Stomach (tissue), 9 donors: ENCODE measurements around the gene FAM131A. TPM values are rescaled to one million over a fixed set of nuclear protein-coding genes. Genes with fewer than 3 reads are reported as not detected.

Experiments used
- DNase-seq, 2 donors: peaks; one replicate each; pipeline versions ENCODE4 v3.0.0 to v3.0.0-alpha.2; 2013 to 2019
- H3K27ac ChIP-seq, 5 donors: fragments of 200-600 bp in 4 of 5; sonication (generic) in 4 of 5; one replicate each; pipeline ENCODE4 v1.5.1; 2013 to 2019; ENCODE audit warnings: mild to moderate bottlenecking in 1 of 5, moderate library complexity in 1 of 5
- H3K27me3 ChIP-seq, 3 donors: fragments of 200-600 bp; sonication (generic); one replicate each; pipeline ENCODE4 v1.5.1; 2017 to 2019; ENCODE audit warnings: mixed run types in 1 of 3
- H3K36me3 ChIP-seq, 4 donors: fragments of 200-600 bp; sonication (generic); 1 replicate in 3 of 4; 2 replicates in 1 of 4; pipeline ENCODE4 v1.5.1; 2016 to 2019
- H3K4me1 ChIP-seq, 4 donors: fragments of 200-600 bp; sonication (generic); one replicate each; pipeline ENCODE4 v1.5.1; 2016 to 2019
- H3K4me3 ChIP-seq, 4 donors: fragments of 200-600 bp; sonication (generic) in 3 of 4; one replicate each; pipeline ENCODE4 v1.5.1; 2016 to 2019; ENCODE audit warnings: mild to moderate bottlenecking in 1 of 4
- H3K9me3 ChIP-seq, 4 donors: fragments of 200-600 bp; sonication (generic); one replicate each; pipeline ENCODE4 v1.5.1; 2016 to 2019
- CTCF ChIP-seq, 7 experiments: fragments of 450-650 bp in 4 of 7; fragments of 200-600 bp in 3 of 7; sonication (generic) in 3 of 7; IDR thresholded peaks; one replicate each; pipeline ENCODE4 v1.5.1; 2016 to 2019; ENCODE audit warnings: antibody characterized with exemption in 7 of 7, control low read depth in 2 of 7, mild to moderate bottlenecking in 1 of 7
- EP300 ChIP-seq: sonication (generic); formaldehyde crosslinking; IDR thresholded peaks from one replicate; pipeline ENCODE4 v1.6.1; 2017; ENCODE audit warnings: antibody characterized with exemption
- POLR2A ChIP-seq, 4 donors: fragments of 450-650 bp; IDR thresholded peaks; one replicate each; pipeline ENCODE4 v1.6.1; 2016; ENCODE audit warnings: antibody characterized with exemption in 4 of 4, control low read depth in 2 of 4, mild to moderate bottlenecking in 1 of 4, moderate library complexity in 1 of 4
- POLR2AphosphoS5 ChIP-seq, 3 donors: sonication (generic); formaldehyde crosslinking; IDR thresholded peaks; one replicate each; pipeline ENCODE4 v1.6.1; 2016; ENCODE audit warnings: antibody characterized with exemption in 3 of 3
- WGBS, 5 donors: extraction: QIAGEN DNeasy Blood & Tissue Kit in 3 of 5; methylation state at CpG; one replicate each; pipeline versions ENCODE4 v1.1.5 to v1.1.7; 2013 to 2018; 5-methylcytosine and 5-hydroxymethylcytosine counted together
- intact Hi-C: fragments of 100-400 bp; cut with DNase I; formaldehyde crosslinking; loops from one replicate; pipeline ENCODE4 v1.15.1; 2023; ENCODE audit warnings: low total_unique reads
- polyA plus RNA-seq, 3 donors: library from polyadenylated mRNA; stranded (reverse); fragments of 200-250 nt; gene quantifications; one replicate each; pipeline ENCODE4 v1.2.3, GENCODE V29; 2013
- total RNA-seq, 5 donors: library from RNA; depleted of rRNA; stranded (reverse); fragments of >200 nt; gene quantifications; one replicate each; pipeline versions ENCODE4 v1.1.0 to v1.2.3, GENCODE V29; 2014 to 2016
- donor health status: healthy with polysubstance abuse.
- donor health status: Bipolar disorder and iron deficiency.
- donor health status: healthy.

The FAM131A gene
- total and polyA plus RNA-seq, 8 donors = 1.8 to 73.2 (median 12.8) TPM

- TF ChIP-seq POLR2AphosphoS5 (IDR thresholded peaks at IDR 0.05) = no peak
- TF ChIP-seq EP300 = no peak
- TF ChIP-seq CTCF (IDR thresholded peaks at IDR 0.05) = no peak
- TF ChIP-seq POLR2A (IDR thresholded peaks at IDR 0.05) = no peak
- 62 to 72% (median 67%) methylated on average over 7 of the region's 7 CpGs for WGBS, 5 donors
- no peak for DNase-seq
- H3K9me3 ChIP-seq = no peaks in the 10 kb centered on the region
- H3K27ac ChIP-seq = no peak overlapping the region
- peaks cover 53 to 64% (median 60%) of the 10 kb centered on the region in 4 donors for H3K36me3 ChIP-seq
- no peaks in the 10 kb centered on the region for H3K27me3 ChIP-seq
- no peak overlapping the region for H3K4me3 ChIP-seq
- peaks cover 0 to 3% (median under 1%) of the 10 kb centered on the region in 4 donors for H3K4me1 ChIP-seq
- intact Hi-C loops = loop anchor here (10.0 kb wide), 1 partner anchor 46 kb away; no protein-coding TSS in a partner anchor
Measured at GRCh38 chr3:184308744-184309143, 28.7 kb upstream of the FAM131A start.

DNA sequence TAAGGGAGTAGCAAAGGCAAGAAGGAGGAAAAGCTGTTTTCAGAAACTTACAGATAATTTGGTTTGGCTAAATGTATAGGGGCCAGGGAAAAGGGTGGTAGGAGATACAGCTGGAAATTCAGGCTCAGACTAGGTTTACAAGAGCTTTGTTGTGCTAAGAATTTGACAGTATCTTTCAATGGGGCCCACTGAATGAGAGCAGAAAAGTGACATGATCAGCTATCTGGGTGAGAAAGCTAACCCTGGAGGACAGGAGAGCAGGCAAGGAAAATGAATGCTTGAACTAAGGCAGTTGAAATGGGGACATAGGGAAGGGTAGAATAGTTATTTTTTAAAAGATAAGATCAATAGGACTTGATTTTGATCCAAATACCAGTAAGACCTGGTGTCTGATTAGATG is 25.8 kb upstream of the FAM131A start:
- Histone ChIP-seq H3K4me3 (no peak overlapping the region), H3K36me3 (peaks cover 25 to 46% (median 32%) of the 10 kb centered on the region in 4 donors), H3K27ac (no peak overlapping the region), H3K9me3 (no peaks in the 10 kb centered on the region), H3K27me3 (no peaks in the 10 kb centered on the region), H3K4me1 (peaks cover 11 to 19% (median 14%) of the 10 kb centered on the region in 4 donors)
- DNase-seq = no peak
- intact Hi-C loops = no loop called here
- TF ChIP-seq POLR2AphosphoS5 (IDR thresholded peaks at IDR 0.05) (no peak), CTCF (IDR thresholded peaks at IDR 0.05) (no peak), EP300 (no peak), POLR2A (IDR thresholded peaks at IDR 0.05) (no peak)

GRCh38 chr3:184314363-184314699 is 23.1 kb upstream of the FAM131A start, which contains the start of gene EIF4G1:
Gene EIF4G1 (plus strand): TSS chr3:184314606. CDS start chr3:184315797, 1,191 bp downstream.
- Histone ChIP-seq H3K4me3 (peak within 1 kb of the TSS; percentile 61 to 79 (median 73)), H3K27ac (peak within 1 kb of the TSS; percentile 95 to 99 (median 98)), H3K36me3 (peaks cover 4 to 42% (median 23%) of the 10 kb centered on the region in 4 donors), H3K4me1 (peaks cover 35 to 46% (median 41%) of the 10 kb centered on the region in 4 donors), H3K27me3 (no peaks in the 10 kb centered on the region), H3K9me3 (no peaks in the 10 kb centered on the region)
- TF ChIP-seq POLR2A (IDR thresholded peaks at IDR 0.05) (no peak), POLR2AphosphoS5 (IDR thresholded peaks at IDR 0.05) (peak; percentile 80 to 93 (median 92))
- intact Hi-C loops = no loop called here
- DNase-seq = peak; percentile 96 to 98
- WGBS, 5 donors = 0 to 1% (median 0%) methylated on average over 16 to 40 of the region's 40 CpGs

DNA sequence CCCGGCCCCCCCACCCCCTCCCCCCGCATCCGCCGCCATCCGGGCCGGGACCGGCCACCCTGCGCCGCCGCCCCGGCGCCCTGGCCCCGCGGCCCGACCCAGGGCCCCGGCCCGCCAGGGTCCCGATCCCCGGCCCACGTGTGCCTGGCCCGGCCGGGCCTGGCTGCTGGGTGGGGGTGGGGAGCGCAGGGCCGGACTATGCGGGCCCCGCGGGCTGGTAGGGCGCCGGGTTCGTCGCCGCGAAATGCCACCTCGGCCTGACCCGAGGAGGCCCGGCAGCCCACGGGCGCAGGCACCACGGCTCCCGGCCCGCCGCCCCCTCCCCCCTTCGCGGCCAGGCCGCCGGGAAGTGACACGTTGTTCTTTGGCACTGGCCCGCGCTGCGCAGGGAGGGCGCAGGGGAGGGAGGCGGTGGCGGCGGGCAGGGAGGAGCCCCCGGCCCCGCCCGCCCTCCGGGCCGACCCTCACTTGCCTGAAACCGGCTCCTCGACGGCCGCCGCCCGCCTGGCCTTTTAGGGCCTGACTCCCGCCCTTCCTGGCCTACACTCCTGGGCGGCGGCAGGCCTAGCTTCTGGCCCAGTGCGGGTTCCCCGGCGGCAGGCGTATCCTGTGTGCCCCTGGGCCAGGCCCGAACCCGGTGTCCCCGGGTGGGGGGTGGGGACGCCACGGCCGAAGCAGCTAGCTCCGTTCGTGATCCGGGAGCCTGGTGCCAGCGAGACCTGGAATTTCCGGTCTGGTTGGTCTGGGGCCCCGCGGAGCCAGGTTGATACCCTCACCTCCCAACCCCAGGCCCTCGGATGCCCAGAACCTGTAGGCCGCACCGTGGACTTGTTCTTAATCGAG is 22.5 kb upstream of the FAM131A start:
- WGBS, 5 donors = 0 to 1% (median 1%) methylated on average over 10 to 85 of the region's 89 CpGs
- H3K9me3 ChIP-seq = no peaks in the 10 kb centered on the region
- H3K4me1 ChIP-seq = peaks cover 41 to 52% (median 47%) of the 10 kb centered on the region in 4 donors
- H3K27me3 ChIP-seq = no peaks in the 10 kb centered on the region
- TF ChIP-seq POLR2AphosphoS5 (IDR thresholded peaks at IDR 0.05) (peak; percentile 73 to 84 (median 77)), CTCF (IDR thresholded peaks at IDR 0.05) (no peak), EP300 (peak; percentile 76), POLR2A (IDR thresholded peaks at IDR 0.05) (no peak)
- DNase-seq = peak; percentile 83 to 94
- peak overlapping the region; percentile 95 to 99 (median 98) for H3K27ac ChIP-seq
- intact Hi-C loops = no loop called here
- H3K36me3 ChIP-seq = peaks cover 4 to 42% (median 20%) of the 10 kb centered on the region in 4 donors
- H3K4me3 ChIP-seq = peak overlapping the region; percentile 61 to 79 (median 73)
